Fibroblast of villous mesenchyme (primary cell): ENCODE data around the gene DCLK1. TPM values are rescaled to one million over a fixed set of nuclear protein-coding genes. Genes with fewer than 3 reads are reported as not detected.

Experiments used
- DNase-seq: peaks from one replicate; pipeline ENCODE4 v3.0.0-alpha.2; 2010; ENCODE audit warnings: low read depth
- H3K4me3 ChIP-seq: 2 replicates; pipeline ENCODE4 v1.5.1; 2011; ENCODE audit warnings: low read depth, mild to moderate bottlenecking, low read length
- total RNA-seq: library from RNA; depleted of rRNA; stranded (reverse); fragments of >200 nt; gene quantifications from 2 replicates; pipeline ENCODE4 v1.2.3, GENCODE V29; 2012
- TF ChIP-seq, protein P1 (sequence below): IDR thresholded peaks from 2 replicates; pipeline ENCODE4 v1.5.1; 2012; ENCODE audit warnings: low read depth, mild to moderate bottlenecking, low read length; ENCODE audit not compliant: insufficient read depth

Gene DCLK1
- total RNA-seq, 1 donor: 0.86 TPM

- TF ChIP-seq, protein P1, sequence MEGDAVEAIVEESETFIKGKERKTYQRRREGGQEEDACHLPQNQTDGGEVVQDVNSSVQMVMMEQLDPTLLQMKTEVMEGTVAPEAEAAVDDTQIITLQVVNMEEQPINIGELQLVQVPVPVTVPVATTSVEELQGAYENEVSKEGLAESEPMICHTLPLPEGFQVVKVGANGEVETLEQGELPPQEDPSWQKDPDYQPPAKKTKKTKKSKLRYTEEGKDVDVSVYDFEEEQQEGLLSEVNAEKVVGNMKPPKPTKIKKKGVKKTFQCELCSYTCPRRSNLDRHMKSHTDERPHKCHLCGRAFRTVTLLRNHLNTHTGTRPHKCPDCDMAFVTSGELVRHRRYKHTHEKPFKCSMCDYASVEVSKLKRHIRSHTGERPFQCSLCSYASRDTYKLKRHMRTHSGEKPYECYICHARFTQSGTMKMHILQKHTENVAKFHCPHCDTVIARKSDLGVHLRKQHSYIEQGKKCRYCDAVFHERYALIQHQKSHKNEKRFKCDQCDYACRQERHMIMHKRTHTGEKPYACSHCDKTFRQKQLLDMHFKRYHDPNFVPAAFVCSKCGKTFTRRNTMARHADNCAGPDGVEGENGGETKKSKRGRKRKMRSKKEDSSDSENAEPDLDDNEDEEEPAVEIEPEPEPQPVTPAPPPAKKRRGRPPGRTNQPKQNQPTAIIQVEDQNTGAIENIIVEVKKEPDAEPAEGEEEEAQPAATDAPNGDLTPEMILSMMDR: no peak
- DNase-seq: no peak
- H3K4me3 ChIP-seq: no peak overlapping the region
These were observed 349.9 kb downstream of the DCLK1 start for GRCh38 chr13:35781036-35782000.

DNA sequence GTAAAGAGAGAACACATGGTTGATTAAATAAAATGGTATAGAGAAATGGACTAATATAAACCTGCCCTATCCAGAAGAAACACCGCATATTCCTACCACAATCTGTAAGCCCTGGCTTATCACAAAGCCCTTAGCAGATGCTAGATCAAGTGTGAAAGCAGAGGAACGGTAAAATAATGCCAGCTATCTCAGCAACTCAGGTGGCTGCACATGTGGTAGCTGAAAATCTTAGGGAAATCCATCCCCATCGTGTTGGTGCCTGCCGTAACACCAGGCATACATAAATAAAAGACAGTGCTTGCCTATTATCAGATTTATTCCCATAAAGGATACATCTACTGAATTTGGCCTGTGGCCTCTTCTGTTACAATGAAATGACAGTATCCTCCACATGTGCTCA lies 350.6 kb downstream of the DCLK1 start:
- TF ChIP-seq, protein P1: no peak
- no peak for DNase-seq
- H3K4me3 ChIP-seq: no peak overlapping the region

GRCh38 chr13:35771898-35772297 lies 359.3 kb downstream of the DCLK1 start:
- DNase-seq: peak; percentile 23
- TF ChIP-seq, protein P1: no peak
- H3K4me3 ChIP-seq: no peak overlapping the region

GRCh38 chr13:35770756-35771297 lies 360.4 kb downstream of the DCLK1 start:
- DNase-seq: no peak
- H3K4me3 ChIP-seq: no peak overlapping the region
- TF ChIP-seq, protein P1: no peak

DNA sequence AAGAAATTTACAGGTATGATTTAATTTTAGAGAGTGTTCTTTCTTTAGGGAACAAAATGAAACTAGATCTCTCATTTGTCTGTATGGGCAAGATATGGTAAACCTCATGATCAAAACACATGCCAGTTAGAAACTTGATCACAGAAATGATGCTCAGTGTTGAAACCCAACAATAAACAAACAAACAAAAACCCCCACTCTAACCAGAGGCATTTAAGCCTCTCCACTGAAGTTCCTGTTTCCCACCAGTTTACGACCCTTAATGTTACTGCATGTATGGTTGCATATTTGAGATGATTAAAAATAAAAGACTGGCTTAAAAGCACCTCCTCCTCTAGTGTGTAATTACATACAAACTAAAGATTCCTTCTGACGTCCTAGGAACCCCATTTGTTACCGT lies 361.4 kb downstream of the DCLK1 start:
- no peak overlapping the region for H3K4me3 ChIP-seq
- DNase-seq: no peak
- TF ChIP-seq, protein P1: no peak

DNA sequence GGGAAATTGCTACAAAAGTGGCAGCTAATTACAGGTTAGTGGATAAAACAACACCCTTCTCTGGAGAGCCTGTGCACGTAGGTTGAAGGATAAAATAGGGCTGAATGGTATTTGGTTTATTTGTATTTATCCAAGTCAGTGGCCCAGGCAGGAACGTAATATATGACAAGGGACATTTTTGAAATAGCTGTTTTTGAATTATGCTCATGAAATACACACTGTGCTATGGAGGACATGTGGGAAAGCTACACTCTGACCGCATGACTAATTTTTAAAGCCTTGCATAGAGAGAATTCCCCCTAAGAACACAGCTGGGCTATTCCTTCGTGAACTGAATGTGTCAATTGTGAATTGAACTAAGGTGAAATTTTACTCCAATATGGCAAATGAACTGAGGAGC lies 362.6 kb downstream of the DCLK1 start:
- DNase-seq: no peak
- H3K4me3 ChIP-seq: no peak overlapping the region

More for the DNA sequence above, 362.6 kb downstream of the DCLK1 start:
- TF ChIP-seq, protein P1: no peak
